H9 (cell line): Measurements from ENCODE around the gene SRM. TPM values are rescaled to one million over a fixed set of nuclear protein-coding genes. Genes with fewer than 3 reads are reported as not detected.
"Not testable (repeated sequence)": the region's sequence is repeated elsewhere in the genome, so short reads cannot be mapped to it uniquely, and the experiment has no call there.

Source experiments
- DNase-seq: peaks from one replicate; pipeline ENCODE4 v3.0.0-alpha.2; 2017
- H2AFZ ChIP-seq: one replicate; pipeline ENCODE4 v1.6.1; 2013; ENCODE audit warnings: mild to moderate bottlenecking, low read length, control low read depth, moderate library complexity
- H2AK5ac ChIP-seq: 2 replicates; pipeline ENCODE4 v1.6.1; 2013; ENCODE audit warnings: low read length, control low read depth, mixed read lengths; ENCODE audit not compliant: insufficient read length
- H2BK120ac ChIP-seq: one replicate; pipeline ENCODE4 v1.6.1; 2013; ENCODE audit warnings: low read depth, mild to moderate bottlenecking, low read length, control low read depth, inconsistent platforms; ENCODE audit not compliant: poor library complexity, severe bottlenecking
- H2BK12ac ChIP-seq: 2 replicates; pipeline ENCODE4 v1.6.1; 2013; ENCODE audit warnings: low read length, control low read depth, mixed read lengths, low read depth; ENCODE audit not compliant: insufficient read length
- H2BK15ac ChIP-seq: 2 replicates; pipeline ENCODE4 v1.6.1; 2013; ENCODE audit warnings: low read depth, low read length, control low read depth
- H2BK20ac ChIP-seq: one replicate; pipeline ENCODE4 v1.6.1; 2013; ENCODE audit warnings: low read depth, mild to moderate bottlenecking, low read length, control low read depth, inconsistent platforms; ENCODE audit not compliant: poor library complexity, severe bottlenecking
- H2BK5ac ChIP-seq: 2 replicates; pipeline ENCODE4 v1.6.1; 2013; ENCODE audit warnings: low read length, control low read depth, mixed read lengths; ENCODE audit not compliant: insufficient read length
- H3K14ac ChIP-seq: 2 replicates; pipeline ENCODE4 v1.6.1; 2013; ENCODE audit warnings: low read length, control low read depth; ENCODE audit not compliant: insufficient read depth
- H3K18ac ChIP-seq: 2 replicates; pipeline ENCODE4 v1.6.1; 2013; ENCODE audit warnings: low read depth, mild to moderate bottlenecking, mixed read lengths, low read length, control low read depth; ENCODE audit not compliant: insufficient read length
- H3K23ac ChIP-seq: 2 replicates; pipeline ENCODE4 v1.6.1; 2013; ENCODE audit warnings: low read length, control low read depth, mixed read lengths, low read depth; ENCODE audit not compliant: insufficient read length
- H3K23me2 ChIP-seq: 2 replicates; pipeline ENCODE4 v1.6.1; 2013; ENCODE audit warnings: low read depth, mild to moderate bottlenecking, mixed read lengths, low read length, control low read depth; ENCODE audit not compliant: insufficient read length, poor library complexity, severe bottlenecking
- H3K27ac ChIP-seq: 2 replicates; pipeline ENCODE4 v1.5.1; 2013; ENCODE audit warnings: low read length, control low read depth, mixed read lengths, low read depth; ENCODE audit not compliant: insufficient read length
- H3K27me3 ChIP-seq: 2 replicates; pipeline ENCODE4 v1.6.1; 2013; ENCODE audit warnings: low read length, control low read depth, inconsistent platforms; ENCODE audit not compliant: insufficient read depth
- H3K4ac ChIP-seq: 2 replicates; pipeline ENCODE4 v1.6.1; 2013; ENCODE audit warnings: low read depth, mild to moderate bottlenecking, control low read depth, inconsistent platforms, low read length, moderate library complexity
- H3K4me1 ChIP-seq: 2 replicates; pipeline ENCODE4 v1.6.1; 2013; ENCODE audit warnings: low read length, control low read depth, inconsistent platforms; ENCODE audit not compliant: insufficient read depth
- H3K4me2 ChIP-seq: 2 replicates; pipeline ENCODE4 v1.6.1; 2013; ENCODE audit warnings: low read length, control low read depth, mixed read lengths; ENCODE audit not compliant: insufficient read length, insufficient read depth
- H3K56ac ChIP-seq: 2 replicates; pipeline ENCODE4 v1.6.1; 2013; ENCODE audit warnings: low read depth, mild to moderate bottlenecking, mixed read lengths, low read length, control low read depth; ENCODE audit not compliant: insufficient read length
- H3K79me1 ChIP-seq: 2 replicates; pipeline ENCODE4 v1.6.1; 2013; ENCODE audit warnings: low read depth, mild to moderate bottlenecking, moderate library complexity, low read length, control low read depth, inconsistent platforms; ENCODE audit not compliant: insufficient read depth, poor library complexity, severe bottlenecking
- H3K79me2 ChIP-seq: 2 replicates; pipeline ENCODE4 v1.6.1; 2013; ENCODE audit warnings: low read length, control low read depth, inconsistent platforms; ENCODE audit not compliant: insufficient read depth
- H3K9ac ChIP-seq: 2 replicates; pipeline ENCODE4 v1.6.1; 2013; ENCODE audit warnings: low read length, control low read depth, mixed read lengths; ENCODE audit not compliant: insufficient read length; ENCODE audit errors: extremely low read depth
- H3K9me3 ChIP-seq: one replicate; pipeline ENCODE4 v1.6.1; 2013; ENCODE audit warnings: low read depth, low read length, inconsistent platforms; ENCODE audit not compliant: control insufficient read depth
- H3T11ph ChIP-seq: one replicate; pipeline ENCODE4 v1.6.1; 2013; ENCODE audit warnings: mild to moderate bottlenecking, low read length, control low read depth, inconsistent platforms
- H4K20me1 ChIP-seq: one replicate; pipeline ENCODE4 v1.6.1; 2013; ENCODE audit not compliant: control insufficient read depth, insufficient read length, insufficient read depth
- H4K5ac ChIP-seq: 2 replicates; pipeline ENCODE4 v1.6.1; 2013; ENCODE audit warnings: low read depth, mild to moderate bottlenecking, mixed read lengths, low read length, control low read depth; ENCODE audit not compliant: insufficient read length
- H4K8ac ChIP-seq: replicated peaks from 2 replicates; pipeline ENCODE4 v1.6.1; 2013; ENCODE audit warnings: low read length, control low read depth, mixed read lengths, low read depth; ENCODE audit not compliant: insufficient read length
- H4K91ac ChIP-seq: 2 replicates; pipeline ENCODE4 v1.6.1; 2013; ENCODE audit warnings: low read depth, mild to moderate bottlenecking, moderate library complexity, mixed read lengths, low read length, control low read depth; ENCODE audit not compliant: insufficient read length
- H3K27ac Mint-ChIP-seq, 3 experiments: 2 replicates in 2 of 3; 3 replicates in 1 of 3; pipeline ENCODE4 v1.8.0; 2020 to 2021; ENCODE audit warnings: mixed read lengths in 3 of 3, mild to moderate bottlenecking in 1 of 3, moderate library complexity in 1 of 3
- H3K27me3 Mint-ChIP-seq: 2 replicates; pipeline ENCODE4 v1.8.0; 2021; ENCODE audit warnings: low read depth, mild to moderate bottlenecking, moderate library complexity, mixed read lengths
- H3K36me3 Mint-ChIP-seq, 3 experiments: 2 replicates in 2 of 3; 3 replicates in 1 of 3; pipeline ENCODE4 v1.8.0; 2020 to 2021; ENCODE audit warnings: low read depth in 3 of 3, mixed read lengths in 3 of 3; ENCODE audit not compliant: insufficient read depth in 1 of 3
- H3K4me1 Mint-ChIP-seq, 2 experiments: 2 replicates each; pipeline ENCODE4 v1.8.0; 2020; ENCODE audit warnings: mixed read lengths in 2 of 2
- H3K4me3 Mint-ChIP-seq, 2 experiments: 2 replicates in 1 of 2; 3 replicates in 1 of 2; pipeline ENCODE4 v1.8.0; 2020 to 2021; ENCODE audit warnings: mild to moderate bottlenecking in 2 of 2, mixed read lengths in 2 of 2, moderate library complexity in 1 of 2
- H3K9me3 Mint-ChIP-seq, 2 experiments: 2 replicates in 1 of 2; 3 replicates in 1 of 2; pipeline ENCODE4 v1.8.0; 2020; ENCODE audit warnings: mild to moderate bottlenecking in 2 of 2, mixed read lengths in 2 of 2, moderate library complexity in 1 of 2
- WGBS: extraction: QIAGEN DNeasy Blood & Tissue Kit; methylation state at CpG from one replicate; pipeline ENCODE4 v1.1.7; 2013; ENCODE audit warnings: missing lambda C conversion rate, low lambda C conversion rate, mixed read lengths; ENCODE audit not compliant: insufficient read length; ENCODE audit errors: extremely low coverage; 5-methylcytosine and 5-hydroxymethylcytosine counted together
- total RNA-seq: library from RNA; stranded (reverse); gene quantifications from 2 replicates; pipeline ENCODE4 v1.2.1, GENCODE V29; 2021
- TF ChIP-seq, protein P1 (sequence below): fragments of 200-600 bp; sonication (generic); conservative IDR thresholded peaks from 3 replicates; pipeline ENCODE4 v1.8.0; 2021; ENCODE audit warnings: antibody characterized with exemption, mild to moderate bottlenecking

Gene SRM
- total RNA-seq, 1 experiment from 2014 or later = 196 TPM

DNA sequence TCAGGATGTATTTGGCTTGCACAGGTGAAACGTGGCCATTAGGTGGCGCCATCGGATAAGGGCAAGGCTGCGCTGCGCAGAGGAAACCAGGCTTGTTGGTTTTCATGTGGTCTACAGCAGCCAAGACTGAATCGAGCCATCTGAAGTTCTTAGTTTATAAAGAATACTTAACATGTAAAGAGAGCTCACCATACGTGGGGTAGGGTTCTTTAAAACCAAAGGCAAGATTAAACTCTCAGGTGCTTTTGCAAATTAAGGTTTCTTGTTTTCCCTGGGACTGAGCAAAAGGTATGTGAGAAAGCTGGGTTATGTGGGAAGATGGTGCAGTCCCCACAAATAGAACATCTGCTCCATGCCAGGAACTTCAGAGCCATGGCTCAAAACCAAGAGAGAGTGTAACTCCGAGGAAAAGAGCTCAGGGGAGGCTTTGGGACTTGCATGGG lies 22.1 kb downstream of the SRM start:
- Histone ChIP-seq H3K4me1 (no peaks in the 10 kb centered on the region), H3K23me2 (no peaks in the 10 kb centered on the region), H3K27me3 (no peaks in the 10 kb centered on the region), H2BK12ac (no peak overlapping the region), H2AFZ (no peak overlapping the region), H4K5ac (no peak overlapping the region), H3K27ac (no peak overlapping the region), H3K23ac (no peak overlapping the region), H3K4ac (no peak overlapping the region), H4K20me1 (no peaks in the 10 kb centered on the region), H4K8ac (no peak overlapping the region), H2BK20ac (no peak overlapping the region), H3K79me1 (no peaks in the 10 kb centered on the region), H3K9me3 (no peaks in the 10 kb centered on the region), H4K91ac (no peak overlapping the region), H2BK5ac (no peak overlapping the region), H3K79me2 (no peaks in the 10 kb centered on the region; the same call in 1 of the 2 replicates), H3K18ac (no peak overlapping the region), H2BK120ac (no peak overlapping the region), H2AK5ac (no peak overlapping the region), H3K56ac (no peak overlapping the region), H3K9ac (no peak overlapping the region), H3T11ph (no peak overlapping the region), H3K14ac (no peak overlapping the region), H3K4me2 (no peak overlapping the region), H2BK15ac (no peak overlapping the region)
- Mint-ChIP-seq H3K27me3 (peaks cover 7% of the 10 kb centered on the region; the same call in 1 of the 2 replicates), H3K4me1 (no peaks in the 10 kb centered on the region; a peak in 1 of 4 replicates), H3K27ac (no peak overlapping the region), H3K9me3 (no peaks in the 10 kb centered on the region), H3K4me3 (0 out of 5 replicates have a peak overlapping the region, but pooled peaks of 1 of the 2 experiments have one; percentile 33), H3K36me3 (no peaks in the 10 kb centered on the region)
- TF ChIP-seq, protein P1, sequence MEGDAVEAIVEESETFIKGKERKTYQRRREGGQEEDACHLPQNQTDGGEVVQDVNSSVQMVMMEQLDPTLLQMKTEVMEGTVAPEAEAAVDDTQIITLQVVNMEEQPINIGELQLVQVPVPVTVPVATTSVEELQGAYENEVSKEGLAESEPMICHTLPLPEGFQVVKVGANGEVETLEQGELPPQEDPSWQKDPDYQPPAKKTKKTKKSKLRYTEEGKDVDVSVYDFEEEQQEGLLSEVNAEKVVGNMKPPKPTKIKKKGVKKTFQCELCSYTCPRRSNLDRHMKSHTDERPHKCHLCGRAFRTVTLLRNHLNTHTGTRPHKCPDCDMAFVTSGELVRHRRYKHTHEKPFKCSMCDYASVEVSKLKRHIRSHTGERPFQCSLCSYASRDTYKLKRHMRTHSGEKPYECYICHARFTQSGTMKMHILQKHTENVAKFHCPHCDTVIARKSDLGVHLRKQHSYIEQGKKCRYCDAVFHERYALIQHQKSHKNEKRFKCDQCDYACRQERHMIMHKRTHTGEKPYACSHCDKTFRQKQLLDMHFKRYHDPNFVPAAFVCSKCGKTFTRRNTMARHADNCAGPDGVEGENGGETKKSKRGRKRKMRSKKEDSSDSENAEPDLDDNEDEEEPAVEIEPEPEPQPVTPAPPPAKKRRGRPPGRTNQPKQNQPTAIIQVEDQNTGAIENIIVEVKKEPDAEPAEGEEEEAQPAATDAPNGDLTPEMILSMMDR = peak; percentile 99
- WGBS = no CpG with 5 or more reads among the region's 8 CpGs
- DNase-seq = peak; percentile 85

DNA sequence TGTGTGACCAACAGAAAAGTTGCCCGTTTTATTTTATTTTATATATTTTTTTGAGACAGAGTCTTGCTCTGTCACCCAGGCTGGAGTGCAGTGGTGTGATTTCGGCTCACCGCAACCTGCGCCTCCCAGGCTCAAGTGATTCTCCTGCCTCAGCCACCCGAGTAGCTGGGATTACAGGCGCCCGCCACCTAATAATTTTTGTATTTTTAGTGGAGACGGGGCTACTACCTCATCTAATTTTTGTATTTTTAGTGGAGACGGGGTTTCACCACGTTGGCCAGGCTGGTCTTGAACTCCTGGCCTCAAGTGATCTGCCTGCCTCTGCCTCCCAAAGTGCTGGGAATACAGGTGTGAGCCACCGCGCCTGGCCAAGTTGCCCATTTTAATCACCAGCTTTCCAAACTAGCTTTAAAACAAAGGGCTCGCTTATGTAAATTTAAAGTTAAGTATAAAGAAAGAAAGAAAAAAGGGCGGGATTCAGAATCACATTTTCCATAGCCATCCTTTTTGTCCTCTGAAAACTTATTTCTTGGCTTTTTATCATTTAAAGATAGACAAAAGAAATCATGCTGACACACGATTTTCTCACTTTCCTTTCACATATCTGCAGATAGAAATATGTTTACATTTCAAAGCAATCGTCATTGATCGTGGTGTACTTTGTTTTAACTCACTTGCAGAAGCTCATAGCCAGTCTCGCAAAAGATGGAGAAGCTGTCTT lies 22.6 kb downstream of the SRM start:
- H2BK120ac ChIP-seq, H2BK20ac ChIP-seq, H2BK5ac ChIP-seq, H3K4me1 ChIP-seq, H3K79me2 ChIP-seq, H4K5ac ChIP-seq, H3K27ac Mint-ChIP-seq, H3K27me3 ChIP-seq, H3K4ac ChIP-seq, H3K27me3 Mint-ChIP-seq, H3K56ac ChIP-seq, DNase-seq, H2AK5ac ChIP-seq, H2AFZ ChIP-seq, H4K20me1 ChIP-seq, H3K9me3 Mint-ChIP-seq, H3K27ac ChIP-seq, H3K23ac ChIP-seq, H3K9ac ChIP-seq, H3K4me2 ChIP-seq, H3K4me1 Mint-ChIP-seq, H3K14ac ChIP-seq, H3K18ac ChIP-seq, H4K91ac ChIP-seq, H3K9me3 ChIP-seq, H4K8ac ChIP-seq, H3T11ph ChIP-seq, H2BK15ac ChIP-seq, H2BK12ac ChIP-seq, H3K36me3 Mint-ChIP-seq, H3K79me1 ChIP-seq, H3K23me2 ChIP-seq: not testable (repeated sequence)
- H3K4me3 Mint-ChIP-seq = peak overlapping the region in 1 of 2 experiments; percentile 33; a peak in 1 of 5 replicates
- WGBS = no CpG with 5 or more reads among the region's 18 CpGs
